A549 (cell line): ENCODE results near the gene NFIA. TPM values are rescaled to one million over a fixed set of nuclear protein-coding genes. Genes with fewer than 3 reads are reported as not detected.

ENCODE experiments used
- ATAC-seq, 2 experiments: fragments of 200-7000 bp in 1 of 2; fragments of >200 bp in 1 of 2; cut with Nextera tagmentation in 1 of 2; cut with Tn5 transposase in 1 of 2; 3 replicates each; pipeline versions ENCODE4 v1.8.0 to v1.9.1; 2018 to 2020; ENCODE audit warnings: mild to moderate bottlenecking in 1 of 2, moderate library complexity in 1 of 2
- CTCF ChIA-PET: fragments of 300-600 bp; sonication (Branson Sonifier 250); formaldehyde crosslinking; extraction: SDS; loops from one replicate; lab custom pipeline; 2021; ENCODE audit warnings: antibody characterized with exemption, inconsistent platforms; lab: Yijun Ruan, JAX
- POLR2A ChIA-PET: fragments of 350-600 bp; formaldehyde crosslinking; extraction: SDS; loops from one replicate; lab custom pipeline; 2021; ENCODE audit warnings: antibody characterized with exemption, inconsistent platforms; lab: Yijun Ruan, JAX
- DNase-seq, 2 experiments: peaks; one replicate each; pipeline versions ENCODE4 v3.0.0 to v3.0.0-alpha.2; 2011 to 2016; ENCODE audit warnings: low read depth in 1 of 2, low spot score in 1 of 2
- FAIRE-seq: peaks from 2 replicates; lab custom pipeline; 2011; peaks lifted over from hg19 to GRCh38; lab: Jason Lieb, UNC
- H3K27ac ChIP-seq, 2 experiments: fragments of >200 bp; sonication (Bioruptor Twin); formaldehyde crosslinking; 3 replicates each; pipeline ENCODE4 v1.5.1; 2016 to 2017
- H3K4me1 ChIP-seq: fragments of >200 bp; sonication (Bioruptor Twin); formaldehyde crosslinking; 3 replicates; pipeline ENCODE4 v1.6.1; 2016
- H3K4me2 ChIP-seq: fragments of >200 bp; sonication (Bioruptor Twin); formaldehyde crosslinking; 3 replicates; pipeline ENCODE4 v1.6.1; 2016
- H3K4me3 ChIP-seq: fragments of >200 bp; sonication (Bioruptor Twin); formaldehyde crosslinking; 3 replicates; pipeline ENCODE4 v1.5.1; 2016
- H3K9me3 ChIP-seq: fragments of >200 bp; sonication (Bioruptor Twin); formaldehyde crosslinking; 3 replicates; pipeline ENCODE4 v1.6.1; 2016
- CBX2 ChIP-seq: fragments of 200-600 bp; sonication (generic); IDR thresholded peaks from 2 replicates; pipeline ENCODE4 v1.6.1; 2016; ENCODE audit warnings: low read depth, mild to moderate bottlenecking, borderline replicate concordance
- CBX8 ChIP-seq: fragments of 200-600 bp; sonication (generic); IDR thresholded peaks from 2 replicates; pipeline ENCODE4 v1.6.1; 2016
- CEBPB ChIP-seq, 2 experiments: fragments of >200 bp in 1 of 2; sonication (Bioruptor Twin) in 1 of 2; formaldehyde crosslinking in 1 of 2; IDR thresholded peaks; 2 replicates each; pipeline ENCODE4 v1.6.1; 2012 to 2016
- CHD2 ChIP-seq: fragments of 150-350 bp; IDR thresholded peaks from 2 replicates; pipeline ENCODE4 v1.6.1; 2014; ENCODE audit warnings: low read length; ENCODE audit not compliant: partially characterized antibody
- EHF ChIP-seq: fragments of 250-450 bp; sonication (Bioruptor Pico); IDR thresholded peaks from 2 replicates; pipeline ENCODE4 v1.5.0; 2020; ENCODE audit warnings: mild to moderate bottlenecking
- EP300 ChIP-seq, 2 experiments: fragments of >200 bp; sonication (Bioruptor Twin); formaldehyde crosslinking; IDR thresholded peaks; 2 replicates in 1 of 2; 3 replicates in 1 of 2; pipeline ENCODE4 v1.6.1; 2016 to 2017
- ESRRA ChIP-seq: fragments of 150-350 bp; IDR thresholded peaks from 2 replicates; pipeline ENCODE4 v1.6.1; 2014; ENCODE audit warnings: mild to moderate bottlenecking, low read length, borderline replicate concordance
- FOXS1 ChIP-seq: fragments of 250-450 bp; sonication (Bioruptor Pico); IDR thresholded peaks from 2 replicates; pipeline ENCODE4 v1.5.0; 2020; ENCODE audit warnings: mild to moderate bottlenecking, moderate library complexity
- GATA3 ChIP-seq: IDR thresholded peaks from 2 replicates; pipeline ENCODE4 v1.6.1; 2012; ENCODE audit warnings: borderline replicate concordance
- JUN ChIP-seq, 2 experiments: fragments of >200 bp; sonication (Bioruptor Twin); formaldehyde crosslinking; IDR thresholded peaks; 2 replicates in 1 of 2; 3 replicates in 1 of 2; pipeline ENCODE4 v1.6.1; 2016 to 2017
- JUNB ChIP-seq: fragments of >200 bp; sonication (Bioruptor Twin); formaldehyde crosslinking; IDR thresholded peaks from 2 replicates; pipeline ENCODE4 v1.6.1; 2016
- KDM1A ChIP-seq: fragments of 200-600 bp; sonication (generic); IDR thresholded peaks from 2 replicates; pipeline ENCODE4 v1.6.1; 2016; ENCODE audit warnings: low read depth, mild to moderate bottlenecking
- MAFK ChIP-seq: fragments of 450-650 bp; IDR thresholded peaks from 2 replicates; pipeline ENCODE4 v1.6.1; 2014; ENCODE audit not compliant: partially characterized antibody
- MAZ ChIP-seq: fragments of 150-350 bp; IDR thresholded peaks from 2 replicates; pipeline ENCODE4 v1.6.1; 2014; ENCODE audit warnings: antibody characterized with exemption, low read depth, low read length, borderline replicate concordance
- MYC ChIP-seq: IDR thresholded peaks from 2 replicates; pipeline ENCODE4 v1.6.1; 2012; ENCODE audit warnings: mild to moderate bottlenecking, inconsistent platforms, low read length, improper control_type of control experiment, borderline replicate concordance
- NFE2L2 ChIP-seq: fragments of 150-350 bp; conservative IDR thresholded peaks from 2 replicates; pipeline ENCODE4 v1.6.1; 2014; ENCODE audit warnings: low read length
- PHF8 ChIP-seq: fragments of 200-600 bp; sonication (generic); IDR thresholded peaks from 2 replicates; pipeline ENCODE4 v1.6.1; 2016; ENCODE audit warnings: low read depth, mild to moderate bottlenecking, antibody characterized with exemption, moderate library complexity, borderline replicate concordance
- RARB ChIP-seq: fragments of 250-450 bp; sonication (Bioruptor Pico); IDR thresholded peaks from 2 replicates; pipeline ENCODE4 v1.8.0; 2021; ENCODE audit warnings: mild to moderate bottlenecking, moderate library complexity
- RNF2 ChIP-seq: fragments of 200-600 bp; sonication (generic); IDR thresholded peaks from 2 replicates; pipeline ENCODE4 v1.6.1; 2016; ENCODE audit warnings: low read depth, mild to moderate bottlenecking, antibody characterized with exemption, moderate library complexity, borderline replicate concordance
- SMC3 ChIP-seq: fragments of >200 bp; sonication (Bioruptor Twin); formaldehyde crosslinking; IDR thresholded peaks from 3 replicates; pipeline ENCODE4 v1.6.1; 2018; ENCODE audit warnings: inconsistent platforms
- SREBF2 ChIP-seq: fragments of 450-650 bp; IDR thresholded peaks from 2 replicates; pipeline ENCODE4 v1.6.1; 2014; ENCODE audit warnings: mild to moderate bottlenecking, moderate library complexity
- ZNF302 ChIP-seq: fragments of 250-450 bp; sonication (Bioruptor Pico); IDR thresholded peaks from 2 replicates; pipeline ENCODE4 v1.9.0; 2021; ENCODE audit warnings: inconsistent platforms, mild to moderate bottlenecking, moderate library complexity
- WGBS: methylation state at CpG from one replicate; pipeline ENCODE4 v1.1.6; 2017; ENCODE audit errors: missing lambda C conversion rate; 5-methylcytosine and 5-hydroxymethylcytosine counted together
- polyA plus RNA-seq, 4 experiments: library from polyadenylated mRNA; depleted of rRNA in 3 of 4; stranded (reverse); fragments of >200 nt; fragmentation: RNase III in 1 of 4; extraction: RNeasy Plus Mini Kit Qiagen cat#74134 plus additional on column Dnase treatment in 1 of 4; gene quantifications; 2 replicates in 3 of 4; 3 replicates in 1 of 4; pipeline ENCODE4 v1.2.3, GENCODE V29; 2011 to 2017
- TF ChIP-seq, protein P1 (sequence below): fragments of >200 bp; sonication (Bioruptor Twin); formaldehyde crosslinking; IDR thresholded peaks from 3 replicates; pipeline ENCODE4 v1.5.1; 2016
- TF ChIP-seq, protein P2 (sequence below): fragments of 150-350 bp; IDR thresholded peaks from 2 replicates; pipeline ENCODE4 v1.6.1; 2014; ENCODE audit warnings: low read depth, mild to moderate bottlenecking, low read length
- TF ChIP-seq, protein P3 (sequence below): fragments of 200-600 bp; sonication (generic); IDR thresholded peaks from 2 replicates; pipeline ENCODE4 v1.6.1; 2016; ENCODE audit warnings: antibody characterized with exemption, mild to moderate bottlenecking, moderate library complexity

The NFIA gene
- polyA plus RNA-seq, 2 of the 4 experiments (the other 2 are of a cell fraction), result 6.5 to 25.8 TPM

DNA sequence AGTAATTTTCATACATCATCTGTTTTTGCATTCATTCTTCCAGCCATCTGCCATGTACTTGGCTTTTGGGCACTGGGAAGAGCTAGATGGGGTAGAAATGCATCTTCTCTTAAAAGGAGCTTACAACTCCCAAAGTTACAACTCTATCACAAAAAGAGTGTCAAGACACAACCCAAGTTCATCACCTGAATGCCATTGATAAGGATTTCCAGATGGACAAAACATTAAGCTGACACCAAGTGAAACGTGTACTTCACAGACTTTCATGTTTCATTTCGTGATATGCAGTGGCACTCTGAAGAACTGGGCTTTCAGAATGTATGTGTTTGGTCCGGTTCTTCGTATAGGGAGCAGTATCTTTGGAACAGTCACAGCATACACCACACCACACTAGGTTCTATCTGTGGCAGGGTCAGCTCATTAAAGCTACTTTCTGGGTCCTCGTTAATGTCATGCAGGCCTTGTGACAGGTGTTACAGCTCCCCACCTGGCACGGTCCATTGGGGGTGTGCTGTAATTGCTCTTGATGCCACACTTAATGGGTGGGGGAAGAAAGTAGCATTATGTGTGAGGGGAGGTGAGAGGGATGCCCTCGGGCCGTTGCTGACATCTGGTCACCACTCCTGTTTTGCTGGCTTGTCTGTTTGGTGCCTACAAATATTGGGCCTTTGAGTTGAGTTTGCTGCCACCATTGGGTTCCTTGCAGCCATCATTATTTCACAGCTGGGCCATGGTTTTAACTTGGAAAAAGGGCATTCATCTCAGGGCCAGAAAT lies 164.9 kb downstream of the NFIA start:
- Histone ChIP-seq H3K4me3 (no peak overlapping the region), H3K4me1 (peaks cover 19% of the 10 kb centered on the region), H3K9me3 (no peaks in the 10 kb centered on the region), H3K27ac (no peak overlapping the region), H3K4me2 (no peak overlapping the region)
- ATAC-seq, result no peak; a peak in 1 of 6 replicates
- FAIRE-seq, result no peak
- 91% methylated on average over 6 of the region's 8 CpGs for WGBS
- no peak for TF ChIP-seq MYC
- no peak for TF ChIP-seq RARB (CRISPR knock-in tag)
- no peak for TF ChIP-seq MAZ
- no peak for TF ChIP-seq ZNF302 (CRISPR knock-in tag)
- TF ChIP-seq, protein P1, sequence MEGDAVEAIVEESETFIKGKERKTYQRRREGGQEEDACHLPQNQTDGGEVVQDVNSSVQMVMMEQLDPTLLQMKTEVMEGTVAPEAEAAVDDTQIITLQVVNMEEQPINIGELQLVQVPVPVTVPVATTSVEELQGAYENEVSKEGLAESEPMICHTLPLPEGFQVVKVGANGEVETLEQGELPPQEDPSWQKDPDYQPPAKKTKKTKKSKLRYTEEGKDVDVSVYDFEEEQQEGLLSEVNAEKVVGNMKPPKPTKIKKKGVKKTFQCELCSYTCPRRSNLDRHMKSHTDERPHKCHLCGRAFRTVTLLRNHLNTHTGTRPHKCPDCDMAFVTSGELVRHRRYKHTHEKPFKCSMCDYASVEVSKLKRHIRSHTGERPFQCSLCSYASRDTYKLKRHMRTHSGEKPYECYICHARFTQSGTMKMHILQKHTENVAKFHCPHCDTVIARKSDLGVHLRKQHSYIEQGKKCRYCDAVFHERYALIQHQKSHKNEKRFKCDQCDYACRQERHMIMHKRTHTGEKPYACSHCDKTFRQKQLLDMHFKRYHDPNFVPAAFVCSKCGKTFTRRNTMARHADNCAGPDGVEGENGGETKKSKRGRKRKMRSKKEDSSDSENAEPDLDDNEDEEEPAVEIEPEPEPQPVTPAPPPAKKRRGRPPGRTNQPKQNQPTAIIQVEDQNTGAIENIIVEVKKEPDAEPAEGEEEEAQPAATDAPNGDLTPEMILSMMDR, result no peak
- TF ChIP-seq EHF (CRISPR knock-in tag), result no peak
- TF ChIP-seq RNF2, result no peak
- TF ChIP-seq CHD2, result no peak
- DNase-seq, result no peak
- CTCF ChIA-PET, result interaction anchor here (0.9 to 1.0 kb wide), 2 partner anchors 22 to 33 kb away, joined by 3 read pairs; no protein-coding TSS in a partner anchor
- POLR2A ChIA-PET, result no interaction called here

DNA sequence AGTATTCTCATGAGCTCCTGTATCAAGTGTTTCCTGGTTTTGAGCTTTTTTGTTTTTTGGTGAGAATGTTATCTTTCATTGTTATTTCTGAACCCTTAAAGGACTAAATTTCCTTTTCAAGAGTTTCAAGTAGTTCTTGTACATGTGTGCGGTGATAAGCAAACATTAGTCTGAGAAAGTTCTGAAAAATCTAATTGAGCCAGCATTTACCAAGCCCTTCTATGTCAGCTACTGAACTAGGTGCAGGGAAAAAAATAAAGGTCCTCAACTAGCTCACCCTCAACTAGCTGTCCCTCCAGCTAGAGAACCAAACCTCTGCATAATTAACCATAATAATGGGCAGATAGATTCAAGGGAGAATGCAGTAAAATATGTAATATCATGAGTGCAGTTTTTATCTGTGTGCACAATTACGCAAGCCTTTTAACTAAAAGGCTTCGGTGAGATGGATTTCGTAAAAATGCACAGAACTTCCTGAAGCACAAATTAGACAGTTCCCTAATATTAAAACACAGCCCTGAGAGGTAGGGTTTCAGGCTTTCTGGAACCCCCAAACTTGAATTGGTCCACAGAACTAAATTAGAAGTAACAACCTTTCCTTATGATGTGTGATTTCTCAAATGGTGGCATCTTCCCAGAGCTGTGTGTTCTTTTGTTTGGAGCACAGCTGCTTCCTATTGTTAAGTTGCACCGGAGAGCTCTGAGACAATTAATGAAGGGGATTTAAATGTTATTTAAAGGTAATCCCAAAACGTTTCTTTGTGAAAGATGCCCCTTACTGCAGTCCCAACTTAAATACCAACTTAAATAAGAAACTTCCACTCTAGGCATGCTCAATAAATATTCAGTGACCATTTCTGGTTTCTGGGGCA lies 165.8 kb downstream of the NFIA start:
- FAIRE-seq (no peak), ATAC-seq (no peak), DNase-seq (no peak)
- Histone ChIP-seq H3K9me3 (no peaks in the 10 kb centered on the region), H3K4me2 (peak overlapping the region; percentile 33; the same call in 1 of the 3 replicates), H3K4me3 (no peak overlapping the region), H3K4me1 (peaks cover 21% of the 10 kb centered on the region), H3K27ac (no peak overlapping the region)
- WGBS, result 69% methylated on average over 6 of the region's 6 CpGs
- TF ChIP-seq CEBPB (IDR thresholded peaks at IDR 0.05), result peak; percentile 40 to 48; a peak in 3 of 4 replicates
- no peak for TF ChIP-seq JUNB
- no peak for TF ChIP-seq CBX8
- no peak for TF ChIP-seq FOXS1 (CRISPR knock-in tag)
- no peak for TF ChIP-seq RNF2
- ChIA-PET CTCF (interaction anchor here (1.0 kb wide), 1 partner anchor 21 kb away, joined by 3 read pairs; no protein-coding TSS in a partner anchor), POLR2A (no interaction called here)

DNA sequence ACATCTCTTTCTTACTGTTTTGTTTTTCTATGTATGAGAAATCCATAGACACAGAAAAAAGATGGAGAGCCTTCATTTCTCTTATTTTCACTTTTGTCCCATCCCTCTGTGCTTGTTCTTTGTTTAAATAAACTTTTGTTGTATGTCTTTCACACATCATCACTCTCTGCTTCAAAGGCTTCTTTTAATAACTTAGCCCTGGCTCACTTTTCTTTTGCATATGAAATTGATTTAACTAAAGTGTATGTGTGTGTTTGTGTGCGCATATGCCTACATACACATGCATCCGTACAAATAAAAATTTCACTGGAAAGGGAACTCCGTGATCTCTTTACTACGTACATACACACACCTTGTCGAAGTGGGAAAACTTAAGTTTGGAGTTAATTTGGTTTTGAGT lies 168.6 kb downstream of the NFIA start:
- ChIA-PET CTCF (no interaction called here), POLR2A (no interaction called here)
- Histone ChIP-seq H3K4me3 (no peak overlapping the region), H3K27ac (no peak overlapping the region), H3K4me1 (peaks cover 31% of the 10 kb centered on the region), H3K4me2 (no peak overlapping the region), H3K9me3 (no peaks in the 10 kb centered on the region)
- ATAC-seq (no peak), FAIRE-seq (no peak), DNase-seq (no peak)
- WGBS, result 94% methylated on average over 5 of the region's 5 CpGs
- TF ChIP-seq CBX2 (no peak), PHF8 (no peak), SMC3 (no peak), MAZ (no peak), EP300 (IDR thresholded peaks at IDR 0.05) (no peak), MAFK (no peak), ESRRA (no peak), SREBF2 (no peak), GATA3 (no peak), JUN (IDR thresholded peaks at IDR 0.05) (no peak), JUNB (no peak), NFE2L2 (no peak), KDM1A (no peak)
- TF ChIP-seq, protein P2, sequence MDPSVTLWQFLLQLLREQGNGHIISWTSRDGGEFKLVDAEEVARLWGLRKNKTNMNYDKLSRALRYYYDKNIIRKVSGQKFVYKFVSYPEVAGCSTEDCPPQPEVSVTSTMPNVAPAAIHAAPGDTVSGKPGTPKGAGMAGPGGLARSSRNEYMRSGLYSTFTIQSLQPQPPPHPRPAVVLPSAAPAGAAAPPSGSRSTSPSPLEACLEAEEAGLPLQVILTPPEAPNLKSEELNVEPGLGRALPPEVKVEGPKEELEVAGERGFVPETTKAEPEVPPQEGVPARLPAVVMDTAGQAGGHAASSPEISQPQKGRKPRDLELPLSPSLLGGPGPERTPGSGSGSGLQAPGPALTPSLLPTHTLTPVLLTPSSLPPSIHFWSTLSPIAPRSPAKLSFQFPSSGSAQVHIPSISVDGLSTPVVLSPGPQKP, result no peak
- TF ChIP-seq, protein P3, sequence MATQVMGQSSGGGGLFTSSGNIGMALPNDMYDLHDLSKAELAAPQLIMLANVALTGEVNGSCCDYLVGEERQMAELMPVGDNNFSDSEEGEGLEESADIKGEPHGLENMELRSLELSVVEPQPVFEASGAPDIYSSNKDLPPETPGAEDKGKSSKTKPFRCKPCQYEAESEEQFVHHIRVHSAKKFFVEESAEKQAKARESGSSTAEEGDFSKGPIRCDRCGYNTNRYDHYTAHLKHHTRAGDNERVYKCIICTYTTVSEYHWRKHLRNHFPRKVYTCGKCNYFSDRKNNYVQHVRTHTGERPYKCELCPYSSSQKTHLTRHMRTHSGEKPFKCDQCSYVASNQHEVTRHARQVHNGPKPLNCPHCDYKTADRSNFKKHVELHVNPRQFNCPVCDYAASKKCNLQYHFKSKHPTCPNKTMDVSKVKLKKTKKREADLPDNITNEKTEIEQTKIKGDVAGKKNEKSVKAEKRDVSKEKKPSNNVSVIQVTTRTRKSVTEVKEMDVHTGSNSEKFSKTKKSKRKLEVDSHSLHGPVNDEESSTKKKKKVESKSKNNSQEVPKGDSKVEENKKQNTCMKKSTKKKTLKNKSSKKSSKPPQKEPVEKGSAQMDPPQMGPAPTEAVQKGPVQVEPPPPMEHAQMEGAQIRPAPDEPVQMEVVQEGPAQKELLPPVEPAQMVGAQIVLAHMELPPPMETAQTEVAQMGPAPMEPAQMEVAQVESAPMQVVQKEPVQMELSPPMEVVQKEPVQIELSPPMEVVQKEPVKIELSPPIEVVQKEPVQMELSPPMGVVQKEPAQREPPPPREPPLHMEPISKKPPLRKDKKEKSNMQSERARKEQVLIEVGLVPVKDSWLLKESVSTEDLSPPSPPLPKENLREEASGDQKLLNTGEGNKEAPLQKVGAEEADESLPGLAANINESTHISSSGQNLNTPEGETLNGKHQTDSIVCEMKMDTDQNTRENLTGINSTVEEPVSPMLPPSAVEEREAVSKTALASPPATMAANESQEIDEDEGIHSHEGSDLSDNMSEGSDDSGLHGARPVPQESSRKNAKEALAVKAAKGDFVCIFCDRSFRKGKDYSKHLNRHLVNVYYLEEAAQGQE, result no peak
